H1 (cell line): ENCODE measurements around the gene KCNJ9. TPM values are rescaled to one million over a fixed set of nuclear protein-coding genes. Genes with fewer than 3 reads are reported as not detected.
A peak's percentile ranks its signal among the peaks of the same experiment; 100 is the strongest.

Experiments used
- CTCF ChIA-PET: fragments of 300-600 bp; sonication (Branson Sonifier 250); formaldehyde crosslinking; loops from one replicate; lab custom pipeline; 2021; ENCODE audit not compliant: partially characterized antibody; lab: Charles Lee
- POLR2A ChIA-PET: fragments of 300-600 bp; sonication (Branson Sonifier 250); formaldehyde crosslinking; loops from one replicate; lab custom pipeline; 2021; ENCODE audit warnings: inconsistent platforms; ENCODE audit not compliant: partially characterized antibody; lab: Charles Lee
- DNase-seq, 2 experiments: peaks; one replicate each; pipeline versions ENCODE4 v3.0.0 to v3.0.0-alpha.2; 2010 to 2022; ENCODE audit warnings: low spot score in 2 of 2, low read depth in 1 of 2, mixed read lengths in 1 of 2
- FAIRE-seq: peaks from 2 replicates; lab custom pipeline; 2011; peaks lifted over from hg19 to GRCh38; lab: Jason Lieb, UNC
- H2AFZ ChIP-seq: 2 replicates; pipeline ENCODE4 v1.8.1; 2012; ENCODE audit warnings: low read length, inconsistent platforms
- H2AK5ac ChIP-seq: 2 replicates; pipeline ENCODE4 v1.6.1; 2013; ENCODE audit warnings: low read depth, low read length
- H2BK120ac ChIP-seq: replicated peaks from 2 replicates; pipeline ENCODE3; 2013; ENCODE audit warnings: low read depth, low read length, inconsistent platforms
- H2BK12ac ChIP-seq: 2 replicates; pipeline ENCODE4 v1.6.1; 2013; ENCODE audit warnings: low read depth, low read length
- H2BK15ac ChIP-seq: 2 replicates; pipeline ENCODE4 v1.6.1; 2013; ENCODE audit warnings: low read length
- H2BK20ac ChIP-seq: 2 replicates; pipeline ENCODE4 v1.6.1; 2013; ENCODE audit warnings: low read length
- H2BK5ac ChIP-seq: 2 replicates; pipeline ENCODE4 v1.6.1; 2013; ENCODE audit warnings: low read depth, low read length
- H3K14ac ChIP-seq: 2 replicates; pipeline ENCODE4 v1.6.1; 2013; ENCODE audit warnings: inconsistent platforms; ENCODE audit not compliant: insufficient read length
- H3K18ac ChIP-seq: 2 replicates; pipeline ENCODE4 v1.6.1; 2013; ENCODE audit warnings: low read length; ENCODE audit errors: extremely low read depth
- H3K23ac ChIP-seq: 2 replicates; pipeline ENCODE4 v1.6.1; 2013; ENCODE audit warnings: inconsistent platforms; ENCODE audit not compliant: insufficient read length
- H3K23me2 ChIP-seq: 2 replicates; pipeline ENCODE4 v1.6.1; 2013; ENCODE audit warnings: low read depth, low read length
- H3K27ac ChIP-seq: 2 replicates; pipeline ENCODE4 v1.6.1; 2011; ENCODE audit warnings: low read depth, low read length, inconsistent platforms
- H3K27me3 ChIP-seq, 4 experiments: replicated peaks in 1 of 4; 1 replicate in 1 of 4; 2 replicates in 3 of 4; pipeline versions ENCODE4 v1.6.1 to v1.8.1; 2011 to 2013; ENCODE audit warnings: low read length in 3 of 4, mild to moderate bottlenecking in 3 of 4, inconsistent platforms in 2 of 4, mixed read lengths in 2 of 4, moderate library complexity in 1 of 4; ENCODE audit not compliant: control insufficient read depth in 3 of 4, insufficient read depth in 3 of 4; ENCODE audit errors: extremely low read depth in 1 of 4
- H3K36me3 ChIP-seq, 4 experiments: 2 replicates each; pipeline versions ENCODE4 v1.6.1 to v1.8.1; 2011 to 2013; ENCODE audit warnings: mild to moderate bottlenecking in 4 of 4, low read length in 3 of 4, moderate library complexity in 2 of 4, control low read depth in 1 of 4, inconsistent platforms in 1 of 4; ENCODE audit not compliant: insufficient read depth in 4 of 4, control insufficient read depth in 2 of 4
- H3K4ac ChIP-seq: replicated peaks from 2 replicates; pipeline ENCODE3; 2013; ENCODE audit warnings: low read length, low read depth, mixed read lengths, inconsistent platforms; ENCODE audit not compliant: insufficient read length
- H3K4me1 ChIP-seq, 4 experiments: replicated peaks in 1 of 4; 1 replicate in 1 of 4; 2 replicates in 3 of 4; pipeline versions ENCODE4 v1.6.1 to v1.8.1; 2011 to 2013; ENCODE audit warnings: low read length in 3 of 4, inconsistent platforms in 2 of 4, mixed read lengths in 1 of 4; ENCODE audit not compliant: insufficient read depth in 4 of 4, control insufficient read depth in 3 of 4
- H3K4me2 ChIP-seq, 2 experiments: 2 replicates each; pipeline versions ENCODE4 v1.6.1 to v1.8.1; 2011 to 2013; ENCODE audit warnings: low read depth in 2 of 2, low read length in 2 of 2, control low read depth in 1 of 2, inconsistent platforms in 1 of 2, mild to moderate bottlenecking in 1 of 2; ENCODE audit not compliant: insufficient read depth in 1 of 2
- H3K4me3 ChIP-seq, 4 experiments: fragments of 200-600, 300-600 bp in 1 of 4; sonication (generic), shearing (Covaris generic), sonication (Bioruptor Twin) in 1 of 4; 2 replicates each; pipeline versions ENCODE4 v1.5.1 to v1.8.1; 2011 to 2016; ENCODE audit warnings: low read length in 4 of 4, low read depth in 3 of 4, control low read depth in 2 of 4, inconsistent platforms in 2 of 4, mild to moderate bottlenecking in 2 of 4, mixed read lengths in 1 of 4, moderate library complexity in 1 of 4; ENCODE audit not compliant: insufficient read depth in 2 of 4; ENCODE audit errors: extremely low read depth in 1 of 4
- H3K56ac ChIP-seq: replicated peaks from 2 replicates; pipeline ENCODE3; 2013; ENCODE audit warnings: low read depth, mild to moderate bottlenecking, mixed read lengths, low read length, inconsistent platforms; ENCODE audit not compliant: insufficient read length
- H3K79me1 ChIP-seq: 2 replicates; pipeline ENCODE4 v1.6.1; 2013; ENCODE audit warnings: low read depth, low read length, control low read depth
- H3K79me2 ChIP-seq, 2 experiments: 2 replicates each; pipeline versions ENCODE4 v1.6.1 to v1.8.1; 2012 to 2013; ENCODE audit warnings: low read length in 2 of 2, mild to moderate bottlenecking in 2 of 2, inconsistent platforms in 1 of 2; ENCODE audit not compliant: insufficient read depth in 2 of 2, control insufficient read depth in 1 of 2
- H3K9ac ChIP-seq, 4 experiments: replicated peaks in 1 of 4; 1 replicate in 1 of 4; 2 replicates in 3 of 4; pipeline versions ENCODE4 v1.6.1 to v1.8.1; 2011 to 2013; ENCODE audit warnings: low read depth in 3 of 4, low read length in 3 of 4, control low read depth in 2 of 4, mild to moderate bottlenecking in 2 of 4, moderate library complexity in 2 of 4, inconsistent platforms in 1 of 4; ENCODE audit errors: extremely low read depth in 1 of 4
- H3K9me3 ChIP-seq, 2 experiments: 2 replicates each; pipeline versions ENCODE4 v1.6.1 to v1.8.1; 2012 to 2013; ENCODE audit warnings: mild to moderate bottlenecking in 2 of 2, moderate library complexity in 2 of 2, control low read depth in 1 of 2, inconsistent platforms in 1 of 2, low read depth in 1 of 2, low read length in 1 of 2, mixed read lengths in 1 of 2; ENCODE audit not compliant: insufficient read depth in 2 of 2
- H4K20me1 ChIP-seq, 2 experiments: replicated peaks in 1 of 2; 2 replicates each; pipeline versions ENCODE3 to v1.8.1; 2011 to 2013; ENCODE audit warnings: inconsistent platforms in 2 of 2, low read length in 2 of 2, mild to moderate bottlenecking in 1 of 2; ENCODE audit not compliant: insufficient read depth in 2 of 2, control insufficient read depth in 1 of 2
- H4K5ac ChIP-seq: 2 replicates; pipeline ENCODE4 v1.6.1; 2013; ENCODE audit warnings: low read length, low read depth, mixed read lengths, inconsistent platforms; ENCODE audit not compliant: insufficient read length
- H4K8ac ChIP-seq: 2 replicates; pipeline ENCODE4 v1.8.0; 2013; ENCODE audit warnings: mild to moderate bottlenecking, moderate library complexity, low read length, inconsistent platforms; ENCODE audit not compliant: insufficient read depth; ENCODE audit errors: extremely low read depth
- H4K91ac ChIP-seq: replicated peaks from 2 replicates; pipeline ENCODE3; 2013; ENCODE audit warnings: low read length, mixed read lengths, inconsistent platforms; ENCODE audit not compliant: insufficient read length
- CHD2 ChIP-seq: IDR thresholded peaks from 2 replicates; pipeline ENCODE4 v1.6.1; 2012; ENCODE audit warnings: low read length, improper control_type of control experiment
- HDAC6 ChIP-seq: IDR thresholded peaks from one replicate; pipeline ENCODE4 v1.7.1; 2012; ENCODE audit warnings: low read depth, mild to moderate bottlenecking, inconsistent platforms, low read length, moderate library complexity
- KDM4A ChIP-seq: IDR thresholded peaks from one replicate; pipeline ENCODE4 v1.7.1; 2012; ENCODE audit warnings: low read depth, mild to moderate bottlenecking, moderate library complexity, low read length, inconsistent platforms; ENCODE audit not compliant: severe bottlenecking
- RAD21 ChIP-seq, 2 experiments: IDR thresholded peaks in 1 of 2; conservative IDR thresholded peaks in 1 of 2; 2 replicates each; pipeline ENCODE4 v1.6.1; 2011; ENCODE audit warnings: low read depth in 2 of 2, low read length in 2 of 2, improper control_type of control experiment in 1 of 2, inconsistent platforms in 1 of 2, mild to moderate bottlenecking in 1 of 2, moderate library complexity in 1 of 2
- SRF ChIP-seq: IDR thresholded peaks from 2 replicates; pipeline ENCODE4 v1.6.1; 2011; ENCODE audit warnings: mild to moderate bottlenecking, low read depth, low read length, moderate library complexity
- TEAD4 ChIP-seq: IDR thresholded peaks from 2 replicates; pipeline ENCODE4 v1.6.1; 2012; ENCODE audit warnings: low read depth, low read length, inconsistent platforms, mixed read lengths
- WGBS, 2 experiments: shearing (Covaris generic) in 1 of 2; methylation state at CpG; one replicate each; pipeline versions ENCODE4 v1.1.6 to v1.1.7; 2013 to 2015; ENCODE audit warnings: low lambda C conversion rate in 2 of 2, mixed read lengths in 2 of 2, inconsistent platforms in 1 of 2, low coverage in 1 of 2, missing lambda C conversion rate in 1 of 2; ENCODE audit not compliant: insufficient replicate concordance in 2 of 2, insufficient coverage in 1 of 2, insufficient read length in 1 of 2; ENCODE audit errors: extremely low coverage in 1 of 2, missing lambda C conversion rate in 1 of 2; 5-methylcytosine and 5-hydroxymethylcytosine counted together
- polyA plus RNA-seq, 7 experiments: library from polyadenylated mRNA; depleted of rRNA in 3 of 7; stranded (reverse) in 5 of 7; unstranded in 2 of 7; fragments of >200 nt in 5 of 7; fragments of 200-250 nt in 2 of 7; gene quantifications; 1 replicate in 5 of 7; 2 replicates in 1 of 7; 4 replicates in 1 of 7; pipeline versions ENCODE4 v1.2.1 to v1.2.3, GENCODE V29; 2011 to 2013; ENCODE audit warnings: missing spikeins in 2 of 7, mixed read lengths in 2 of 7
- total RNA-seq: library from RNA; stranded (reverse); fragmentation: NEBNext Ultra II Directional; extraction: Animal tissue kit (Norgen Biotek cat#: 25700); gene quantifications from 2 replicates; pipeline ENCODE4 v1.2.1, GENCODE V29; 2021
- TF ChIP-seq, protein P1 (sequence below): IDR thresholded peaks from 2 replicates; pipeline ENCODE4 v1.6.1; 2012; ENCODE audit warnings: low read length, inconsistent platforms

Gene KCNJ9
- total and polyA plus RNA-seq, 2 of the 8 experiments (the other 6 are each of a cell fraction or from before 2014, with no cell fraction given), result 0.02 to 0.13 TPM

DNA sequence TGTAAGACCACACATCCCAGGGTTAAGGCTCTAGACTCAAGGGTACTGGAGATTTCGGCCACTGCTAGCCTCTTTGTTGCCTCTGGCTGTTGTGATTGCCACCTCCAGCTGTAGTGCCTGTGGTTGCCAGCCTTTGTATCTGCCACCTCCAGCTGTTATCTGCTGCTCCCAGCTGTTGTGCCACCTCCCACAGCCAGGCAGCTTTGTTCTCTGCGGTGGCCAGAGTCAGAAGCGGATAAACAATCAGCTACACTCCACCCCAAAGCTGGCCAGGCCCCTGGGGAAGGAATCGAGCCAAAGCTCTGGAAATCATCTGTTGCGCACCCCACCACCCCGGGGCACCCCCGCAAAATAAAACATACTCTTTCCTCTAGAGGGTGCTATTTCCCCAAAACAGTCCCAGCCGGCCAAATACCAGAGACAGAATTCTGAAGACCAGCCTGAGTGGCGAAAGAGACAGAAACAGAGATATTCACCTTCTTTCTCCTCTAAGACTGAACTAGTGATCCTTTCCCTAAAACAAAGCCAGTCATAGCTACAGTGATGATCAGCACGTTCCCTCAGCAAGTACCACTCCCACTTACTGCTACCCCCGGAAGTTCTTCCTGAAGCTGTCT lies 34.7 kb upstream of the KCNJ9 start:
- Histone ChIP-seq H3K23me2 (no peaks in the 10 kb centered on the region), H2BK20ac (no peak overlapping the region), H3K18ac (no peak overlapping the region), H2AFZ (peak overlapping the region; percentile 63), H4K5ac (peak overlapping the region; percentile 65), H3K79me1 (no peaks in the 10 kb centered on the region), H3K27me3 (no peaks in the 10 kb centered on the region; a peak in 1 of 7 replicates), H3K14ac (no peak overlapping the region), H3K27ac (no peak overlapping the region), H3K4me3 (peak overlapping the region in 1 of 4 experiments; percentile 14; a peak in 2 of 8 replicates), H3K4me1 (peaks cover 10 to 24% (median 16%) of the 10 kb centered on the region in 4 experiments), H3K9me3 (no peaks in the 10 kb centered on the region), H3K4ac (no peak overlapping the region), H2AK5ac (no peak overlapping the region), H3K23ac (no peak overlapping the region), H4K20me1 (no peaks in the 10 kb centered on the region), H2BK5ac (no peak overlapping the region), H3K36me3 (no peaks in the 10 kb centered on the region), H4K91ac (no peak overlapping the region), H3K9ac (no peak overlapping the region), H3K56ac (no peak overlapping the region), H3K4me2 (peak overlapping the region; percentile 42 to 48), H2BK120ac (no peak overlapping the region), H2BK12ac (no peak overlapping the region), H2BK15ac (no peak overlapping the region; the same call in 1 of the 2 replicates), H4K8ac (no peak overlapping the region; the same call in 1 of the 2 replicates), H3K79me2 (no peaks in the 10 kb centered on the region)
- ChIA-PET CTCF (interaction anchor here (0.6 to 46.4 kb wide), 31 partner anchors 10 to 558 kb away, joined by 3 to 1874 read pairs (median 4); partner anchors contain the start of genes CFAP45, IGSF8, KCNJ10 and KCNJ9), POLR2A (interaction anchor here (1.0 to 3.4 kb wide), 10 partner anchors 16 to 51 kb away, joined by 3 to 18 read pairs (median 4); partner anchors contain the start of gene PIGM)
- WGBS, 2 experiments, result 17% methylated on average over 11 of the region's 11 CpGs; no CpG with 5 or more reads in 1 of the 2 experiments
- DNase-seq (peak in 1 of 2 experiments; percentile 76), FAIRE-seq (peak; percentile 48)
- TF ChIP-seq RAD21 (IDR thresholded peaks at IDR 0.05 in 1 of 2, conservative IDR thresholded peaks at IDR 0.05 in 1 of 2; ENCODE audit: low read depth in 2 of 2, low read length in 2 of 2) (peak; percentile 71 to 80), KDM4A (no peak), SRF (no peak), TEAD4 (no peak), CHD2 (no peak), HDAC6 (no peak)
- TF ChIP-seq, protein P1, sequence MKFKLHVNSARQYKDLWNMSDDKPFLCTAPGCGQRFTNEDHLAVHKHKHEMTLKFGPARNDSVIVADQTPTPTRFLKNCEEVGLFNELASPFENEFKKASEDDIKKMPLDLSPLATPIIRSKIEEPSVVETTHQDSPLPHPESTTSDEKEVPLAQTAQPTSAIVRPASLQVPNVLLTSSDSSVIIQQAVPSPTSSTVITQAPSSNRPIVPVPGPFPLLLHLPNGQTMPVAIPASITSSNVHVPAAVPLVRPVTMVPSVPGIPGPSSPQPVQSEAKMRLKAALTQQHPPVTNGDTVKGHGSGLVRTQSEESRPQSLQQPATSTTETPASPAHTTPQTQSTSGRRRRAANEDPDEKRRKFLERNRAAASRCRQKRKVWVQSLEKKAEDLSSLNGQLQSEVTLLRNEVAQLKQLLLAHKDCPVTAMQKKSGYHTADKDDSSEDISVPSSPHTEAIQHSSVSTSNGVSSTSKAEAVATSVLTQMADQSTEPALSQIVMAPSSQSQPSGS, result no peak
